Mesendoderm (in vitro differentiated cells): ENCODE measurements around the gene STAMBP.

Source experiments
- DNase-seq: peaks from one replicate; pipeline ENCODE4 v3.0.0; 2013
- H2AK5ac ChIP-seq: 2 replicates; pipeline ENCODE4 v1.6.1; 2013; ENCODE audit warnings: low read length, inconsistent platforms
- H2BK120ac ChIP-seq: 2 replicates; pipeline ENCODE4 v1.6.1; 2013; ENCODE audit warnings: low read depth, mild to moderate bottlenecking, low read length, moderate library complexity, mixed read lengths
- H2BK15ac ChIP-seq: replicated peaks from 2 replicates; pipeline ENCODE4 v1.6.1; 2013; ENCODE audit warnings: low read depth, mild to moderate bottlenecking, moderate library complexity
- H2BK5ac ChIP-seq: 2 replicates; pipeline ENCODE4 v1.6.1; 2013; ENCODE audit warnings: low read length, inconsistent platforms
- H3K18ac ChIP-seq: 2 replicates; pipeline ENCODE4 v1.6.1; 2013; ENCODE audit warnings: mild to moderate bottlenecking, low read length, mixed read lengths
- H3K23ac ChIP-seq: one replicate; pipeline ENCODE4 v1.6.1; 2013; ENCODE audit warnings: low read length
- H3K27ac ChIP-seq: 2 replicates; pipeline ENCODE4 v1.5.1; 2013; ENCODE audit warnings: low read depth, mild to moderate bottlenecking, inconsistent platforms, low read length, moderate library complexity
- H3K27me3 ChIP-seq: 2 replicates; pipeline ENCODE4 v1.6.1; 2013; ENCODE audit warnings: low read length, control low read depth, mild to moderate bottlenecking, inconsistent platforms; ENCODE audit not compliant: insufficient read depth, poor library complexity
- H3K36me3 ChIP-seq: 2 replicates; pipeline ENCODE4 v1.6.1; 2013; ENCODE audit warnings: low read length, inconsistent platforms; ENCODE audit not compliant: control insufficient read depth, insufficient read depth
- H3K4ac ChIP-seq: one replicate; pipeline ENCODE4 v1.6.1; 2013; ENCODE audit warnings: low read depth, mild to moderate bottlenecking, low read length, moderate library complexity
- H3K4me1 ChIP-seq: 2 replicates; pipeline ENCODE4 v1.6.1; 2013; ENCODE audit warnings: low read depth, low read length, inconsistent platforms; ENCODE audit not compliant: control insufficient read depth
- H3K4me2 ChIP-seq: 2 replicates; pipeline ENCODE4 v1.6.1; 2013; ENCODE audit warnings: low read length
- H3K4me3 ChIP-seq: 2 replicates; pipeline ENCODE4 v1.5.1; 2013; ENCODE audit warnings: mild to moderate bottlenecking, low read length
- H3K56ac ChIP-seq: one replicate; pipeline ENCODE4 v1.6.1; 2013; ENCODE audit warnings: low read length
- H3K79me1 ChIP-seq: 2 replicates; pipeline ENCODE4 v1.6.1; 2013; ENCODE audit warnings: low read length, inconsistent platforms
- H3K79me2 ChIP-seq: 2 replicates; pipeline ENCODE4 v1.6.1; 2013; ENCODE audit warnings: mild to moderate bottlenecking, low read length; ENCODE audit not compliant: control insufficient read depth, insufficient read depth
- H3K9ac ChIP-seq: 2 replicates; pipeline ENCODE4 v1.6.1; 2013; ENCODE audit warnings: low read length, inconsistent platforms
- H4K5ac ChIP-seq: one replicate; pipeline ENCODE4 v1.6.1; 2013; ENCODE audit warnings: low read length
- H4K8ac ChIP-seq: one replicate; pipeline ENCODE4 v1.6.1; 2013; ENCODE audit warnings: low read depth, mild to moderate bottlenecking, control low read depth, low read length, moderate library complexity
- WGBS: extraction: QIAGEN DNeasy Blood & Tissue Kit; methylation state at CpG from one replicate; pipeline ENCODE4 v1.1.7; 2013; ENCODE audit warnings: low lambda C conversion rate, missing lambda C conversion rate; ENCODE audit not compliant: insufficient coverage; ENCODE audit errors: extremely low coverage; 5-methylcytosine and 5-hydroxymethylcytosine counted together

Gene STAMBP

DNA sequence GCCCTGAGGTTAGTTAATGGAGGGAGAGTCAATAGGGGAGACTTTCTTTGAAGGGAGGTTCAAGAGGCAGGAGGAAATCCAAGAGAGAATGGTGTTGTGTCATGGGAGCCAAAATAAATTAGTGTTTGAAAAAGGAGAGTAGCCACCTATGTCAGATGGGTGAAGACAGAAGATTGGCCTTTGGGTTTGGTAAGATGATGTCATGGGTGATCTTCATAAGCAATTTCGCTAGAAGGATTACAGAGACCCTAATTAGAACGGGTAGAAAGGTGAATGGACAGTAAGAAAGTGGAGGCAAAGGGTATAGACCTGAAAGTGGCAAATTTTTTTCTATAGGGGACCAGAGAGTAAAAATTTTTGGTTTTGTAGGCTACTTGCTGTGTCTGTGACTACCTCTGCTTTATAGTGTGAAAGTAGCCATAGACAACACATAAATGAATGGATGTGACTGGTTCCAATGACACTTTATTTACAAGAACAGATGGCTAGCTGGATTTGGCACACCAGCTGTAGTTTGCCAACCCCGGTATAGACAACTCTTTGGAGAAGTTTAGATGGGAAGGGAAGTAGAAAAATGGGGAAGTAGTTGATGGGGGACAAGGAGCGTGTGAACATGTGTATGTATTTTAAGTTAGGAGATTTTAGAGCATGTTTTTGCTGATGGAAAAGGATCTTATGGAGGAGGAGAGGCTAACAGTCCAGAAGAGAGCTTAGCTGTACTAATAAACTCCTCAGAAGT, 9.3 kb downstream of the STAMBP start:
- Histone ChIP-seq H3K36me3 (no peaks in the 10 kb centered on the region), H3K18ac (no peak overlapping the region), H3K4ac (no peak overlapping the region), H3K79me1 (peaks cover 1% of the 10 kb centered on the region), H3K4me3 (no peak overlapping the region), H3K4me1 (no peaks in the 10 kb centered on the region), H3K23ac (no peak overlapping the region), H3K4me2 (no peak overlapping the region), H2BK5ac (no peak overlapping the region), H2BK15ac (no peak overlapping the region), H2AK5ac (no peak overlapping the region), H3K27me3 (no peaks in the 10 kb centered on the region), H4K8ac (no peak overlapping the region), H3K56ac (no peak overlapping the region), H3K9ac (no peak overlapping the region), H4K5ac (no peak overlapping the region), H3K79me2 (no peaks in the 10 kb centered on the region), H3K27ac (no peak overlapping the region), H2BK120ac (no peak overlapping the region)
- 100% methylated on average over 1 of the region's 4 CpGs for WGBS
- DNase-seq = no peak

DNA sequence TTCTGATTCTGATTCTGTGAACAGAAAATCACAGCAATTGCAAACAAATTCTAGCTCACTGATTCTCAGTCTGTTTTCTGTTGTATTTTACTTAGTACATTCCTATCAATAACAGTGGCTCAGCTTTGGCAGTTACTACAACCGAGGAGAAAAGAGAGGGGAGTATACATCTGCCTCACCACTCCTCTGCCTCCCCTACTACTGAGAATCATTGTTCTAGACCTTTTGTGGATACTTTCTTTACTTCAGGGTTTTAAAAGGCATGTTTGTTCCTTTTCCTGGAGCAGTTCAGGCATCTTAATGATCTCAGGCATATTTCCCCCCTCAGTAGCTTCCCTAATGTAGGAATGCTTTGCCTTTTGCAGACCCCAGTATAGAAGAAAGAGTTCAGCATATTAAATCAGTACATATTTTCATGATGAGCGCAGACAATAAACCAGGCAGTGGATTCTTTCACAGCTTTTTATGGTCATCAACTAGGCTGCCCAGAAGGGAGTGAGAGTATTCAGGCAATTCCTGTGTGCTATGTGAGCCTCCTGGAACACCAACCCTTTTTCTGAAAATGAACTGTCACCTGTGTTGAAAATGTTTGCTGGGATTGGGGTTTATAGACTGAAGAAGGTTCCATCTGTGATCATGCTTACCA, 10.3 kb downstream of the STAMBP start:
- no peak overlapping the region for H3K27ac ChIP-seq

DNA sequence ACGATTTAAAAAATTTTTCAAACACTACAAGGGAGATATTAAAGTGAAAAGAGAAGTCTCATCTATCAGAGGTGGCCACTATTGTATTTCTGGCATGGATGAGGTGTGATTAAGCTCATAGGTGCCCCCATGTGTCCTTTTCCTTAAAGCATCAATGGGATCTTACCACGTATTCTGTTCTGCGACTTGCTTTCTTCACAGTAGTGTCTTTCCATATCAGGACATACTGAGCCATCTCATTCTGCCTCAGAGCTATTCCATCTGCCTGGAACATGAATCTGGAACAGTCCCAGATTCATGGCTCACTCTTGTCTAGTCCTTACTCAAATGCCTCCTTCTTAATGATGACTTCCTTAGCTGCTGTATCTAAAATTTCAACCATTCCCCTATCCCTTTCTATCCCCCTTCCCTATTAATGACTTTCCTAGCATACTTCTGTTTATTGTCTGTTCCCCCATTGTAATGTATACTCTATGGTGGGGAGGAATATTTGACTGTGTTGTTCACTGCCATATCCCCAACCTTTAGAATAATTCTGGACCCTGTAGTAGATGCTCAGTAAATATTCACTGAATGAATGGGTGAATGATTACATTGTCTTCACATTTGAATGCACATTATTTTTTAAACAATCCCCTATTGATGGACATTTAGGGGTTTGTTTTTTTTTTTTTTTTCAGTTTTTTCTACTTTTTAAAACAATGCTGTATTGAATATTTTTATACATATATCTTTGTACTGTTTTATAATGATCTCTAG, 11.1 kb downstream of the STAMBP start:
- Histone ChIP-seq H3K79me1 (peaks cover 1% of the 10 kb centered on the region), H3K36me3 (no peaks in the 10 kb centered on the region), H3K4ac (no peak overlapping the region), H3K4me3 (no peak overlapping the region), H3K18ac (no peak overlapping the region), H2BK120ac (no peak overlapping the region), H2BK5ac (no peak overlapping the region), H3K79me2 (no peaks in the 10 kb centered on the region), H4K5ac (no peak overlapping the region), H3K23ac (no peak overlapping the region), H3K4me2 (no peak overlapping the region), H3K27me3 (no peaks in the 10 kb centered on the region), H3K4me1 (no peaks in the 10 kb centered on the region), H4K8ac (no peak overlapping the region), H3K56ac (no peak overlapping the region), H3K27ac (no peak overlapping the region), H2BK15ac (no peak overlapping the region), H2AK5ac (no peak overlapping the region), H3K9ac (no peak overlapping the region)
- WGBS = 100% methylated on average over 1 of the region's 3 CpGs
- peak; percentile 12 for DNase-seq

More for the DNA sequence above, 10.3 kb downstream of the STAMBP start:
- Histone ChIP-seq H2BK15ac (no peak overlapping the region), H4K8ac (no peak overlapping the region), H3K27me3 (no peaks in the 10 kb centered on the region), H3K79me2 (no peaks in the 10 kb centered on the region), H3K4me3 (no peak overlapping the region), H3K4ac (no peak overlapping the region), H3K9ac (no peak overlapping the region), H3K79me1 (peaks cover 1% of the 10 kb centered on the region), H4K5ac (no peak overlapping the region), H3K4me2 (no peak overlapping the region), H2BK120ac (no peak overlapping the region), H3K23ac (no peak overlapping the region), H3K18ac (no peak overlapping the region), H3K4me1 (no peaks in the 10 kb centered on the region), H3K56ac (no peak overlapping the region), H3K36me3 (no peaks in the 10 kb centered on the region), H2AK5ac (no peak overlapping the region), H2BK5ac (no peak overlapping the region)
- DNase-seq = no peak
- no CpG with 5 or more reads among the region's 2 CpGs for whole genome bisulfite sequencing

DNA sequence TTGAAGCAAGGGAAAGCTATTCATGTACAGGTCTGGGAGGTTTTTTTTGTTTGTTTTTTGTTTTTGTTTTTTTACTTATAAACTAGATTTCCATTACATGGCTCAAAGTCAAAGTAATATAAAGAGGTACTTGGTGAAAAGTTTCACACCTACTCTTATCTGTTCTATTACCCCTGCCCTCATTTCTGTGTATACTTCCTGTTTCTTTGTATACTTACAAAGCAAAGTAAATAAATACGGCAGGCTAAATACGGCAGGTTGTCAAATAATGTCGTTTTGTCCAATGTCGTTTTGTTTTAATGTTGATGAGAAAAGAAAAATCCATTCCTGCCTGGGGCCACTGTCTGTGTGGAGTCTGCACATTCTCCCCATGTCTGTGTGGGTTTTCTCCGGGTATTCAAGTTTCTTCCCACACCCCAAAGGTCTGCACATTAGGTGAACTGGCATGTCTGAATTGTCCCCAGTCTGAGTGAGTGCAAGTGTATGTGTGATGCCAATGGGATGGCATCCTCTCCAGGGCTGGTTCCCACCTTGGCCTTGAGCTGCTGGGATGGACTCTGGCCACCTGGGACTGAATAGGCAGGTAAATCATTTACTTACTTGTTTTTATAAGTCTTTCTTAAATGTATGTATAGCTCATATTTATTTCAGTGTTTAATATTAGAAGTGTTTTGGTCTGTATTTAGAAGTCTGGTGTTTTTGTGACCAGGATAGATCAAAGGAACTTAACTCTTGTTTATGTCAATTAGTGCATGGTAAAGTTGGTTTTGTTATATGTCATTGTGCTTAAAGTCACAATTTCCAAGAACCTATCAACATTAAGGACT, 13.4 kb downstream of the STAMBP start:
- H3K36me3 ChIP-seq = no peaks in the 10 kb centered on the region
- H2BK5ac ChIP-seq = no peak overlapping the region
- H2BK15ac ChIP-seq = no peak overlapping the region
- DNase-seq = no peak
- no peak overlapping the region for H3K56ac ChIP-seq
- H2BK120ac ChIP-seq = no peak overlapping the region
- H4K8ac ChIP-seq = no peak overlapping the region
- H3K4me2 ChIP-seq = no peak overlapping the region
- H3K9ac ChIP-seq = no peak overlapping the region
- H4K5ac ChIP-seq = no peak overlapping the region
- H3K4me1 ChIP-seq = no peaks in the 10 kb centered on the region
- peaks cover 1% of the 10 kb centered on the region for H3K79me1 ChIP-seq
- H3K79me2 ChIP-seq = no peaks in the 10 kb centered on the region
- no peak overlapping the region for H3K27ac ChIP-seq
- no peak overlapping the region for H2AK5ac ChIP-seq
- H3K27me3 ChIP-seq = no peaks in the 10 kb centered on the region
- H3K18ac ChIP-seq = no peak overlapping the region
- H3K4ac ChIP-seq = no peak overlapping the region
- H3K23ac ChIP-seq = no peak overlapping the region
- WGBS = no CpG with 5 or more reads among the region's 5 CpGs
- H3K4me3 ChIP-seq = no peak overlapping the region

DNA sequence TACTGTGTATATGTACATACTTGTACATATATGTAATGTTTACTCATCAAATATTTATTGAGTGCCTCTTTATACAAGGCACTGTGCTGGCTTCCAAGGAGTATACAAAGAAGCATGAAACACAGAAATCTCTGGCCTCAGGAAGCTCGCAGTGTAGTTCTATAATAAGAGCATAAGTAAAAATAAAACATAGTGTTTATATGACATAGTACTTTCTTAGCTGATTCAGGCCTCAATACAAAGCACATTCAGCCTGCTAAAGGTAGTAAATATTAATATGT, 13.9 kb downstream of the STAMBP start:
- no peaks in the 10 kb centered on the region for H3K79me2 ChIP-seq
- DNase-seq = no peak

More for the DNA sequence above, 13.9 kb downstream of the STAMBP start:
- Histone ChIP-seq H3K9ac (no peak overlapping the region), H3K4me2 (no peak overlapping the region), H2BK120ac (no peak overlapping the region), H3K18ac (no peak overlapping the region), H2BK15ac (no peak overlapping the region), H4K8ac (no peak overlapping the region), H3K23ac (no peak overlapping the region), H3K4ac (no peak overlapping the region), H3K79me1 (peaks cover 1% of the 10 kb centered on the region), H3K56ac (no peak overlapping the region), H2AK5ac (no peak overlapping the region), H3K4me1 (no peaks in the 10 kb centered on the region), H2BK5ac (no peak overlapping the region), H3K27me3 (no peaks in the 10 kb centered on the region), H3K36me3 (no peaks in the 10 kb centered on the region), H4K5ac (no peak overlapping the region), H3K27ac (no peak overlapping the region), H3K4me3 (no peak overlapping the region)
- WGBS = no CpG with 5 or more reads among the region's 1 CpG
